HUES6 (cell line): ENCODE measurements around the gene MRPS18A.

Experiments
- H3K27ac ChIP-seq: 2 replicates; pipeline ENCODE4 v1.7.0; 2013; ENCODE audit warnings: low read depth, mild to moderate bottlenecking, low read length, inconsistent platforms
- H3K27me3 ChIP-seq: 2 replicates; pipeline ENCODE4 v1.6.1; 2013; ENCODE audit warnings: low read length; ENCODE audit not compliant: control insufficient read depth, insufficient read depth
- H3K36me3 ChIP-seq: 2 replicates; pipeline ENCODE4 v1.6.1; 2013; ENCODE audit warnings: low read length; ENCODE audit not compliant: control insufficient read depth, insufficient read depth
- H3K4me1 ChIP-seq: 2 replicates; pipeline ENCODE4 v1.6.1; 2013; ENCODE audit warnings: low read length; ENCODE audit not compliant: control insufficient read depth, insufficient read depth
- H3K4me3 ChIP-seq: 2 replicates; pipeline ENCODE4 v1.5.1; 2013; ENCODE audit warnings: low read depth, low read length
- H3K9ac ChIP-seq: one replicate; pipeline ENCODE4 v1.6.1; 2013; ENCODE audit warnings: mild to moderate bottlenecking, low read length
- H3K9me3 ChIP-seq: 2 replicates; pipeline ENCODE4 v1.6.1; 2013; ENCODE audit warnings: low read depth, low read length; ENCODE audit not compliant: control insufficient read depth, insufficient read depth

MRPS18A gene

GRCh38 chr6:43695215-43695966, 7.8 kb upstream of the MRPS18A start:
- Histone ChIP-seq H3K9me3 (no peaks in the 10 kb centered on the region), H3K4me1 (peaks cover 30% of the 10 kb centered on the region), H3K27ac (no peak overlapping the region), H3K4me3 (no peak overlapping the region), H3K36me3 (no peaks in the 10 kb centered on the region), H3K9ac (peak overlapping the region; percentile 3), H3K27me3 (no peaks in the 10 kb centered on the region)

DNA sequence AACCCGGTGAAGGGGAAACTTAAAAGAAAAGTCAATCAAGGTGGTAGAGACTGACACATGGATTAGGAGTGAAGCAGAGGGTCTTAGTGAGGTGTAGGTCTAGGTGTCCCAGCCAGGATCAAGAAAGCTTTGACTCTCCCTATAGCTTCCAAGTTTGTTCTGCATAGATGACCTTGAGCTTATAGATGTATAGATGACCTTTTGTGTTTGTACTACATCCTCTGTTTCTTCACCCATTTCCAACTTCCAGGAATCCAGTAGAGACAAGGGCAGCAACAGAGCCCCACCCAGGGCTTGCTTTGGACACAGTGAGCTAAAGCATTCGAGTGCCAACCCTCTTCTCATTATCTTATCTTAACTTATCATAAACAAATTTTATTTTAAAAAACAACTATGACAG, 1.8 kb upstream of the MRPS18A start:
- Histone ChIP-seq H3K9ac (no peak overlapping the region), H3K27ac (no peak overlapping the region), H3K36me3 (no peaks in the 10 kb centered on the region), H3K27me3 (no peaks in the 10 kb centered on the region), H3K4me3 (no peak overlapping the region), H3K9me3 (no peaks in the 10 kb centered on the region), H3K4me1 (peaks cover 4% of the 10 kb centered on the region; the same call in 1 of the 2 replicates)

GRCh38 chr6:43687079-43687436, 533 bp downstream of the MRPS18A start:
- Histone ChIP-seq H3K9me3 (no peaks in the 10 kb centered on the region), H3K36me3 (0 out of 2 replicates have a peak, but pooled peaks cover 5% of the 10 kb centered on the region), H3K4me3 (peak overlapping the region; percentile 98), H3K4me1 (peaks cover 10% of the 10 kb centered on the region), H3K27ac (peak overlapping the region; percentile 89), H3K9ac (peak overlapping the region; percentile 92), H3K27me3 (no peaks in the 10 kb centered on the region)

DNA sequence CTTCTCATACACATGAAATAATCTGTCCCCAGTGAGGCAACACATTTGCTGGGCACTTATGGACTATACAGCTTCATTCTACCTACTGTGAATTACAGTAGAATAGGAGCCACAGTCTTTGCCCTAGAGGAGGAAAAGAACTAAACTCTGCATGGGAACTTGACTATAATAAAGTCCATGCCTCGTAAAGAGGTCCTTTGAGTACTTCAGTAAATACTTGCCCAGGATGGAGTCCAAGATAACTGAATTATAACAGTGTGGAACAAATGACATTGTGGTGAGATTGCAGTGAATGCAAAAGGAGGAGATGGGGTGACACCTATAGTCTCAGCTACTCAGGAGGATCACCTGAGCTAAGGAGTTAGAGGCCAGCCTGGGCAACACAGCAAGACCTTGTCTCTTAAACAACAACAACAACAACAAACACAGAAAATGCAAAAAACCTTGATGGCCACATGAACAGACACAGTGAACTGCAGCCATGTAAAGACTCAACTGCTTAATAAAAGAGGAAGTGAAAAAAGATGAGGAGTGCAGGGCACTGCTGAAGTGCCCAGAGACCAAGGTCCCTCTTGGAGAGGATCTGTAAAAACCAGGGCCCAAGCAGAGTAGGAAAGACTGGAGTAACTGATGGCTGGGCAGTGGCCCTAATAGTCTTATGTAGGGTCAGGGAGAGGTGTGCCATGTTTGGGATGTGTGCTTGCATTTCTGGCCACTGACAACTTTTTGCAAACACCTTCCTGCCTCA, 3.7 kb downstream of the MRPS18A start:
- H3K27ac ChIP-seq, result no peak overlapping the region
- peaks cover 10% of the 10 kb centered on the region for H3K4me1 ChIP-seq
- H3K36me3 ChIP-seq, result peaks cover 35% of the 10 kb centered on the region
- no peak overlapping the region for H3K4me3 ChIP-seq
- H3K27me3 ChIP-seq, result no peaks in the 10 kb centered on the region
- no peaks in the 10 kb centered on the region for H3K9me3 ChIP-seq
- H3K9ac ChIP-seq, result no peak overlapping the region

DNA sequence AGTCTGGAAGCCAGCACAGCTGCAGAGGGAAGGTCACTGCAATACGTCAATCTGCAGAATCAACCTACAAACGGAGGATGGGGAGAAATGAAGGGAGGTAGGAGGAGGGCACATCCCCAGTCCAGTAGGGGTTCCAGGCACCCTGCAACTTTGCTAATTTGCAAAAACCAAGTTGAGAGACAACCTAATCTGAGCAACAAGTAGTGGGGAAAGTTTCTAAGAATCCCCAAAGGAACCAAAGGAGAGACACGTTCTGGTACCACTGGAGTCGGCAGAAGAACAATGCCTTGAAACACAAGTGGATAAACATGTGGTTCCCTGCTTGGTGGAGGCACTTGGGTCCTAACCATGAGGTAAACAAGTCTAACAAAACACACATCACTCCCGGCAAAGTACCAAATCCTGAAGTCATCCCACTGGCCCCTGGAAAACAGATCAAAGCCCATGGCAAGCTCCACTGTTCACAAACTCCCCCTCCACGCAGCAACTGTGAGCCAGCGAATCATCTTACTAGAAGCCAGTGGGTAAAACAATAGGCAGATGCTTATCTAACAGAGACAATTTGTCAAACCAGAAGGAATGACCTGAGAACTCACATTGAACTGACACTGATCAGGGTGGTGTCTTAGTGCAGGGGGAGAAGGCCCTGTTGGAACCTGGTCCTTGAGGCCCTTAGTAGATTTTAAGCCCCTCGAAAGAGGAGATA, 4.7 kb downstream of the MRPS18A start:
- H3K36me3 ChIP-seq, result peaks cover 45% of the 10 kb centered on the region
- H3K9ac ChIP-seq, result no peak overlapping the region
- peaks cover 10% of the 10 kb centered on the region for H3K4me1 ChIP-seq
- no peak overlapping the region for H3K27ac ChIP-seq
- H3K4me3 ChIP-seq, result no peak overlapping the region; the same call in 1 of the 2 replicates
- no peaks in the 10 kb centered on the region for H3K27me3 ChIP-seq
- H3K9me3 ChIP-seq, result no peaks in the 10 kb centered on the region

DNA sequence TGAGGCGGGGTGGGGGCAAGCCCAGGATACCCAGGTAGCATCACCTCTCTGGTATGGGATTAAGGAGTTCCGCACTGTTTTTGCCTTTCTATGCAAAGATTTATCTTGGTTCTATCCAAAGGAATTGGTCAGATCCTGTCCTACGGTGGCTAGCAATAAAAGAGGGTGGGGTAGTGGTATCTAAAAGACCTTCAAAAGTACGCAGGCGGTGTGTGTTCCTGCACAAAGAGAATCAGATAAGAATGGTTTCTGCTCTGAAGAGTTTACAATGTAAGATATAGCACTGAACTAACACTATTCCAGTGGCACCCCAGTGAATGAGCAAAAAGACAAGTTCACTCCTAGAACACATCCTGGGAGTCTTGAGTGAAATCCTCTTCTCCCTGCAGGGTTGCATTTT, 6.3 kb downstream of the MRPS18A start:
- peaks cover 5% of the 10 kb centered on the region for H3K4me1 ChIP-seq
- no peaks in the 10 kb centered on the region for H3K27me3 ChIP-seq
- H3K9ac ChIP-seq, result no peak overlapping the region
- no peak overlapping the region for H3K27ac ChIP-seq
- H3K9me3 ChIP-seq, result no peaks in the 10 kb centered on the region
- no peak overlapping the region for H3K4me3 ChIP-seq
- peaks cover 61% of the 10 kb centered on the region for H3K36me3 ChIP-seq

GRCh38 chr6:43680308-43681200, 7.0 kb downstream of the MRPS18A start:
- H3K4me3 ChIP-seq, result no peak overlapping the region
- H3K4me1 ChIP-seq, result peaks cover 5% of the 10 kb centered on the region; the same call in 1 of the 2 replicates
- no peaks in the 10 kb centered on the region for H3K9me3 ChIP-seq
- peaks cover 68% of the 10 kb centered on the region for H3K36me3 ChIP-seq
- no peak overlapping the region for H3K27ac ChIP-seq
- no peak overlapping the region for H3K9ac ChIP-seq
- no peaks in the 10 kb centered on the region for H3K27me3 ChIP-seq

DNA sequence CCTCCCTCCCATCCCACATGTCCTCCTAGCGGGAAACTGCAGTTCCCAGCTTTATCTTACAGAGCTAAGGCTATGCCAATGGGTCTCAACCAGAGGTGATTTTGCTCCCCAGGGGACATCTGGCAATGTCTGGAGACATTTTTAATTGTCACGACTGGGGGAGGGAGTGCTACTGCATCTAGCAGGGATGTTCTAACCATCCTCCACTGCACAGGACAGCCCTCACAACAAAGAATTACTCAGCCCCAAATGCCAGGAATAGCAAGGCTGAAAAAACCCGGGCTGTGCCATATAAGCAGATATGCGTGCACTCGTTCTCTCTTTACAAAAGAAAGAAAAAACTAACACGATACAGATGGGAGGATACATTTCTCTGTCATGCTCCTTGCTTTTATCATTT, 8.5 kb downstream of the MRPS18A start:
- Histone ChIP-seq H3K27ac (no peak overlapping the region), H3K4me3 (no peak overlapping the region), H3K4me1 (peaks cover 5% of the 10 kb centered on the region; the same call in 1 of the 2 replicates), H3K9me3 (no peaks in the 10 kb centered on the region), H3K27me3 (no peaks in the 10 kb centered on the region), H3K36me3 (peaks cover 81% of the 10 kb centered on the region), H3K9ac (no peak overlapping the region)

GRCh38 chr6:43678341-43678740, 9.2 kb downstream of the MRPS18A start:
- Histone ChIP-seq H3K4me3 (no peak overlapping the region), H3K9ac (no peak overlapping the region)

GRCh38 chr6:43677759-43678158, 9.8 kb downstream of the MRPS18A start:
- peaks cover 88% of the 10 kb centered on the region for H3K36me3 ChIP-seq
- H3K9ac ChIP-seq, result no peak overlapping the region
- no peak overlapping the region for H3K27ac ChIP-seq
- no peak overlapping the region for H3K4me3 ChIP-seq
- peaks cover 4% of the 10 kb centered on the region; the same call in 1 of the 2 replicates for H3K4me1 ChIP-seq
- no peaks in the 10 kb centered on the region for H3K9me3 ChIP-seq
- no peaks in the 10 kb centered on the region for H3K27me3 ChIP-seq

More at GRCh38 chr6:43678341-43678740, 9.2 kb downstream of the MRPS18A start:
- H3K36me3 ChIP-seq, result peaks cover 85% of the 10 kb centered on the region
- H3K27me3 ChIP-seq, result no peaks in the 10 kb centered on the region
- H3K9me3 ChIP-seq, result no peaks in the 10 kb centered on the region
- no peak overlapping the region for H3K27ac ChIP-seq
- H3K4me1 ChIP-seq, result peaks cover 5% of the 10 kb centered on the region; the same call in 1 of the 2 replicates
